ENCODE data around the gene MSI2.

The MSI2 gene

GRCh38 chr17:57629886-57630285, 373.6 kb downstream of the MSI2 start:
- DNase-seq = no peak

GRCh38 chr17:57630736-57631135, 374.4 kb downstream of the MSI2 start:
- no peak for DNase-seq

DNA sequence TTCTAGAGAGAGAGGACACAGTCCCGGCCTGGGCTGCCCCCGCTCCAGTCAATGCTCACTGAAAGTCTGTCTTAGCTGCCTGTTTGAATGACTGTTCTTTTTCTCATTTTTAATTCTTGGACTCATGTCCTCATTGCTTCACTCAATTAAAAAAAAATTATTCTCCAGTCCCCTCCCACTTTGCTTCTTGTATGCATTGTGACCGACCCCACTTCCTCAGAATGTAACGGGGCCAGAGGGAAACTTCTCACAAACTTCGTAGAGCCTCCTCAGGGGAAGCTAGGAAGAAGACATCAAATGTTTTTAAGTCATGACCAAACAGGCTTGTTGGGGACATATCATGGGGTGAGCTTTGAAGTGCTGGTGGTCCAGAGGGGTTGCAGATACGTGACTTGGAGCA, 375.5 kb downstream of the MSI2 start:
- DNase-seq = no peak

DNA sequence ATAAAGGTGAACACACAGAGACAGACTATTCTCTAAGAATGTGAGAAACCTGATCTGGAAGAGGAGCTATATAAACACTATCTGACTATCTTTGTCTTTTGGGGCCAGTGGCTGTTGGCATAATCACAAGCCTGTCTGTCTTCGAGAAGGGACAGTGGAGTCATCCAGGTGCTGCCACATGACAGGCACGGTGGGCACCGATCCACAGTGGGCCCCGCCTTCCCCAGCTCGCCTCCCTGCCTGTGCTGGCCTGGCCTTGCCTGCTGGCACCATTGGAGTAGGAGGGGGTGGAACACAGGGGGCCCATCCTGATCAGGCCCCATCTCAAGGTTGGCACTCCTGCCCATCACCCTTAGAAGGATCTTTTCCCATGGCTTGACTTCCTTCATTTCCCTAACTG, 376.0 kb downstream of the MSI2 start:
- no peak for DNase-seq

DNA sequence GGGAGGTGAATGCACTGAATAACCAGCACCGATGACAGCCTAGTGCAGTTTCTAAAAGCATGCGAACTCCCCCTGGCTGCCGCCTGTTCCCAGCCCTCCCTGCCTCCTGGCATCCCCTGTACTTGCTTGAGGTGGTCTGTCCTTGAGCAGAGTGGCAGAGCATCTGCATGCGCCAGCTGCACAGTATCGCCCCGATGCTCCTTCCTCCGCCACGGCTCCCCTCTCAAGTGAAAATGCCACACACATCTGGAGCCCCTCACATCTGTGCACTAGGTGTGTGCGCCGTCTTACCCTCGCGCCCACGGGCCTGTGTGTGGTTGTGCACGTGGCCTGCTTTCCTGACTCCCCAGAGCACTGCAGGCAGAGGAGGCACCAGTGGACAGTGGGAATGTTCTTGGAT, 376.9 kb downstream of the MSI2 start:
- DNase-seq = no peak

GRCh38 chr17:57634713-57635465, 378.6 kb downstream of the MSI2 start:
- no peak for DNase-seq

GRCh38 chr17:57636274-57636673, 380.0 kb downstream of the MSI2 start:
- no peak for DNase-seq

- no peak for DNase-seq
Observed at GRCh38 chr17:57636985-57637665, 380.8 kb downstream of the MSI2 start.

GRCh38 chr17:57637666-57638010, 381.3 kb downstream of the MSI2 start:
- DNase-seq = no peak

GRCh38 chr17:57638284-57638683, 382.0 kb downstream of the MSI2 start:
- no peak for DNase-seq

- DNase-seq = no peak
Observed at GRCh38 chr17:57639381-57639780, 383.1 kb downstream of the MSI2 start.

DNA sequence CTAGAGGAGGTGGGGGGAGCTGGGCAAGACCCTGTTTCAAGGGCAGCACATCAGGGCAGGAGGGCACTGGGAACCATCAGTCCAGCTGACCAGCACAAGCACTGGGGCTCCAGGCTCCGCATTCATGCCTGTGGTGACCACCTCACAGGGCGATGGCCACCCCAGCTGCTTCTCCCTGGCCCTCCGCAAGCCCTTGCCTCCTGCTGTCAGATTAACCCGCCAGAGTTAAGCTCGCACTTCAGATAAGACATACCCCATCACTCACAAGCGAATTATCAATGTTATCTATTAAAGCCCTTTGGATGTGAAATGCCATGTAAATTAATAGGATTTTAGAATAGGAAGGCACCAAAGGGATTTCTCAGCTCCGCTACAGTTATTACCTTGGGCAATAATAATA, 383.8 kb downstream of the MSI2 start:
- no peak for DNase-seq

GRCh38 chr17:57641761-57642160, 385.4 kb downstream of the MSI2 start:
- DNase-seq = no peak

- DNase-seq = no peak
Observed at GRCh38 chr17:57643062-57643461, 386.7 kb downstream of the MSI2 start.

DNA sequence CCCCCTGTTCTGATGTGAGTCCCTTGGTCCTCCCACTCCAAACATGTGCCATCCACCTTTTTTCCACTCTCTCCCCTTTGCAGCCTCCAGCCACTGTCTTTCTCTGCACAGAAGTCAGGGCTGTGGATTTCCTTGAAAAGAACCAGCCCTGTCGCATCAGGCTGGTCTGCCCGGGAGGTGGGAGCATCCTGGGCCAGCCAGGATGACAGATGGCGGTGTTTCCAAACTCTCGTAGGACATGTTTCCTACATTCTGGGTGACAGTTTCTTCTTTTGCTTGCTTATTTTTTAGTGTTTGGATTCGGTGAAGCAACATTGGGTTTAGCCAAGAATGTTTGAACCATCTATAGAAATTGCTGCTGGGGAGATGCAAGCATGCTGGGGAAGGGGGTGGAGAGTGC, 388.0 kb downstream of the MSI2 start:
- DNase-seq = no peak

GRCh38 chr17:57645950-57646665, 389.8 kb downstream of the MSI2 start:
- no peak for DNase-seq

GRCh38 chr17:57648720-57649119, 392.4 kb downstream of the MSI2 start:
- no peak for DNase-seq

- DNase-seq = no peak
Observed at GRCh38 chr17:57649191-57649590, 392.9 kb downstream of the MSI2 start.

DNA sequence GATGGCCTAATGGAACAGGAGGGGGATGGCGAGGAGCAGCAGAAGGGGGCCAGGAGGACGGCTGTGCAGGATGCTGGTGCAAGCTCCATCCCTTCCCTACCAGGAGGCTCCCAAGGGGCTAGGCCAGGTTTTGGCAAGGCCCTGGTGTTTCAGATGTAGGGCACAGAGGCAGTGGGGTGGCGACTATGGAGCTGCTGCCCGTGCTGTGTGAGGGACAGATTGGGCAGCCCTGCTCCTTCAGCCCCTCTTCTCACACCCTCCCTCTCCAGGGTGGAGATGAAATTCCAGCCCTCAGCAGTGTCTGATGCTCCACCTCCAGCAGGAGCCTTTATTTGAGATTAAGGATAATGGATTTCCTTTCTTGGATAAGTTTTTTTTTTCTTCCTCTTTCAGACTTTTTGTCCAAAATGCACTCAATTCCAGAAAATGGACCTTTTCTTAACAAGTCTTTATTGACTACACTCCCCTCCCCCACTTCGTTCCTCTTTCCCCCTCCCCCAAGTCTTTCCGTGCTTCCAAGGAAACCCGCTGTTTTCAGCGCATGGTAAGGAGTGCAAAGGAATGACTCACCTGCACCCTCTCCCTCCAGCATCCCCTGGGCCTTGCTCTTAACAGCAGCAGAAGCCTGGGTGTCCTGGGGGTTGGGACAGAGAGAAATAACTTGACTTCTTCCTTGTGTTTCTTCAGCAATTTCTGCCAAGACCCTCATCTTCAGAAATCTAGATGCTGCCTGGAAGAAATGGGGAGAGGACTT, 393.6 kb downstream of the MSI2 start:
- no peak for DNase-seq

- no peak for DNase-seq
Observed at GRCh38 chr17:57650548-57650947, 394.2 kb downstream of the MSI2 start.

- no peak for DNase-seq
Observed at GRCh38 chr17:57651451-57651850, 395.1 kb downstream of the MSI2 start.

GRCh38 chr17:57651996-57652395, 395.7 kb downstream of the MSI2 start:
- no peak for DNase-seq

DNA sequence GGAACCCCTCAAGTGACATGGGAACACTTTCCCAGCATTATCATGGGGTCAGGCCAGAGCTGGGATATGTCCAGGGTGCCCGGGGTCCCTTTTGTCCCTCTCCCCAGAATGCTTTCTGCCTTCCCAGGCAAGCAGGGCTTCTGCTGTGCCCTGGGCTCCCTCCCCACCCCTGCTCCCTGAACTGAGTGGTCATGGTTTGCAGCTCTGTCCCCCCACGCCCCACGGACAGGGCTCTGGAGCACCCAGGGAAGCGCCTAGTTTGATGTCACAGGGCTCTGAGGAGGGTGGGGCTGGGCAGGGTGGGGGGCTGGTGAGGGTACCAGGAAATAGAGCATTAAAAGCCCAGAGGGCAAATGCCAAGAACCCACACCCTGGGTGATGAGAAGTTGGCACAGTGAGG, 396.5 kb downstream of the MSI2 start:
- no peak for DNase-seq

Data from CD4-positive, alpha-beta T cell treated with Interleukin-6 for 4 hours (primary cell).